ENCODE data around the gene RELL1. TPM values are rescaled to one million over a fixed set of nuclear protein-coding genes. Genes with fewer than 3 reads are reported as not detected.

The RELL1 gene
- polyA plus RNA-seq, 1 donor from 2014 or later: 0.47 TPM

DNA sequence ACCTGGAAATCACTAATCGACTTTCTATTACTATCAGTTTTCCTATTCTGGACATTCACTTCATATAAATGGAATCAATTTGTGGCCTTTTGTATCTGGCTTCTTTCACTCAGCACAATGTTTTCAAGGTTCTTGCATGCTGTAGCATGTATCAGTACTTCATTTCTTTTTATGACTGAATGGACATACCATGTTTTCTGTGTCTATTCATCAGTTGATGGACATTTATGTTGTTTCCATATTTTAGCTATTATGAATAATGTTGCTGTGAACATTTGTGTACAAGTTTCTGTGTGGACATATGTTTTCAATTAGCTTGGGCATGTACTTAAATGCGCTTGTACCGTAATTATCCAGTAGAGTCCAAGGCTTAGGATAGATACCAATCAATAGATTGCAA, 19.9 kb upstream of the RELL1 start:
- TF ChIP-seq SMC3 (conservative IDR thresholded peaks at IDR 0.05; ENCODE audit: poor library complexity) (no peak), MXI1 (conservative IDR thresholded peaks at IDR 0.05; ENCODE audit: poor library complexity, severe bottlenecking) (no peak), EP300 (conservative IDR thresholded peaks at IDR 0.05; ENCODE audit: poor library complexity, severe bottlenecking) (no peak), RAD21 (conservative IDR thresholded peaks at IDR 0.05) (no peak), TAF1 (IDR thresholded peaks at IDR 0.05; ENCODE audit: low read depth) (no peak), EZH2 (IDR thresholded peaks at IDR 0.05; ENCODE audit: borderline replicate concordance, insufficient read depth, low read length, poor library complexity, severe bottlenecking) (no peak), POLR2AphosphoS5 (IDR thresholded peaks at IDR 0.05) (no peak)
- TF ChIP-seq, protein P1, sequence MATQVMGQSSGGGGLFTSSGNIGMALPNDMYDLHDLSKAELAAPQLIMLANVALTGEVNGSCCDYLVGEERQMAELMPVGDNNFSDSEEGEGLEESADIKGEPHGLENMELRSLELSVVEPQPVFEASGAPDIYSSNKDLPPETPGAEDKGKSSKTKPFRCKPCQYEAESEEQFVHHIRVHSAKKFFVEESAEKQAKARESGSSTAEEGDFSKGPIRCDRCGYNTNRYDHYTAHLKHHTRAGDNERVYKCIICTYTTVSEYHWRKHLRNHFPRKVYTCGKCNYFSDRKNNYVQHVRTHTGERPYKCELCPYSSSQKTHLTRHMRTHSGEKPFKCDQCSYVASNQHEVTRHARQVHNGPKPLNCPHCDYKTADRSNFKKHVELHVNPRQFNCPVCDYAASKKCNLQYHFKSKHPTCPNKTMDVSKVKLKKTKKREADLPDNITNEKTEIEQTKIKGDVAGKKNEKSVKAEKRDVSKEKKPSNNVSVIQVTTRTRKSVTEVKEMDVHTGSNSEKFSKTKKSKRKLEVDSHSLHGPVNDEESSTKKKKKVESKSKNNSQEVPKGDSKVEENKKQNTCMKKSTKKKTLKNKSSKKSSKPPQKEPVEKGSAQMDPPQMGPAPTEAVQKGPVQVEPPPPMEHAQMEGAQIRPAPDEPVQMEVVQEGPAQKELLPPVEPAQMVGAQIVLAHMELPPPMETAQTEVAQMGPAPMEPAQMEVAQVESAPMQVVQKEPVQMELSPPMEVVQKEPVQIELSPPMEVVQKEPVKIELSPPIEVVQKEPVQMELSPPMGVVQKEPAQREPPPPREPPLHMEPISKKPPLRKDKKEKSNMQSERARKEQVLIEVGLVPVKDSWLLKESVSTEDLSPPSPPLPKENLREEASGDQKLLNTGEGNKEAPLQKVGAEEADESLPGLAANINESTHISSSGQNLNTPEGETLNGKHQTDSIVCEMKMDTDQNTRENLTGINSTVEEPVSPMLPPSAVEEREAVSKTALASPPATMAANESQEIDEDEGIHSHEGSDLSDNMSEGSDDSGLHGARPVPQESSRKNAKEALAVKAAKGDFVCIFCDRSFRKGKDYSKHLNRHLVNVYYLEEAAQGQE (IDR thresholded peaks at IDR 0.05; ENCODE audit: borderline replicate concordance): no peak
- TF ChIP-seq, protein P2, sequence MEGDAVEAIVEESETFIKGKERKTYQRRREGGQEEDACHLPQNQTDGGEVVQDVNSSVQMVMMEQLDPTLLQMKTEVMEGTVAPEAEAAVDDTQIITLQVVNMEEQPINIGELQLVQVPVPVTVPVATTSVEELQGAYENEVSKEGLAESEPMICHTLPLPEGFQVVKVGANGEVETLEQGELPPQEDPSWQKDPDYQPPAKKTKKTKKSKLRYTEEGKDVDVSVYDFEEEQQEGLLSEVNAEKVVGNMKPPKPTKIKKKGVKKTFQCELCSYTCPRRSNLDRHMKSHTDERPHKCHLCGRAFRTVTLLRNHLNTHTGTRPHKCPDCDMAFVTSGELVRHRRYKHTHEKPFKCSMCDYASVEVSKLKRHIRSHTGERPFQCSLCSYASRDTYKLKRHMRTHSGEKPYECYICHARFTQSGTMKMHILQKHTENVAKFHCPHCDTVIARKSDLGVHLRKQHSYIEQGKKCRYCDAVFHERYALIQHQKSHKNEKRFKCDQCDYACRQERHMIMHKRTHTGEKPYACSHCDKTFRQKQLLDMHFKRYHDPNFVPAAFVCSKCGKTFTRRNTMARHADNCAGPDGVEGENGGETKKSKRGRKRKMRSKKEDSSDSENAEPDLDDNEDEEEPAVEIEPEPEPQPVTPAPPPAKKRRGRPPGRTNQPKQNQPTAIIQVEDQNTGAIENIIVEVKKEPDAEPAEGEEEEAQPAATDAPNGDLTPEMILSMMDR (IDR thresholded peaks at IDR 0.05; ENCODE audit: poor library complexity, severe bottlenecking): no peak
- no peaks in the 10 kb centered on the region for H3F3A ChIP-seq (ENCODE audit: insufficient read depth, low read length, poor library complexity, severe bottlenecking)

DNA sequence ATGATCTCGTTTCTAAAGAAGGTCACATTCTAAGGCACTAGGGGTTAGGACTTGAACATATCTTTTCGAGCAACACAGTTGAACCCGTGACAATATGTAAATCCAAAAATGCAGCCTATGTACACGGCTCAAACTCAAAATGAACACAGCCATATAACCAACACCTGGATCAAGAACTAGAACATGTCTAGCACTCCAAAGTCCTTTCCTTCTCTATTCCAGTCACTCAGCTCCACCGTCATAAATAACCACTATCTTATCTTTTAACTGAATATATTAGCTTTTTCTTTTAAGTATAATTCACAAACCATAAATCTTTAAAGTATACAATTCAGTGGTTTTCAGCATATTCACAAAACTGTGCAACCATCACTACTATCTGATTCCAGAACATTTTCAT, 19.4 kb upstream of the RELL1 start:
- no peak overlapping the region for H3K27ac ChIP-seq (ENCODE audit: low read length)
- no peaks in the 10 kb centered on the region for H4K20me1 ChIP-seq (ENCODE audit: insufficient read depth)
- TF ChIP-seq SMC3 (conservative IDR thresholded peaks at IDR 0.05; ENCODE audit: poor library complexity) (no peak), EP300 (conservative IDR thresholded peaks at IDR 0.05; ENCODE audit: poor library complexity, severe bottlenecking) (no peak), MXI1 (conservative IDR thresholded peaks at IDR 0.05; ENCODE audit: poor library complexity, severe bottlenecking) (no peak), POLR2AphosphoS5 (IDR thresholded peaks at IDR 0.05) (no peak), RAD21 (conservative IDR thresholded peaks at IDR 0.05) (no peak), TAF1 (IDR thresholded peaks at IDR 0.05; ENCODE audit: low read depth) (no peak), EZH2 (IDR thresholded peaks at IDR 0.05; ENCODE audit: borderline replicate concordance, insufficient read depth, low read length, poor library complexity, severe bottlenecking) (no peak)
- TF ChIP-seq, protein P1 (IDR thresholded peaks at IDR 0.05; ENCODE audit: borderline replicate concordance): no peak
- TF ChIP-seq, protein P2 (IDR thresholded peaks at IDR 0.05; ENCODE audit: poor library complexity, severe bottlenecking): no peak
- H2AFZ ChIP-seq (ENCODE audit: low read depth, low read length): no peak overlapping the region
- no peaks in the 10 kb centered on the region for H3K79me2 ChIP-seq (replicated peaks; ENCODE audit: insufficient read depth, low read length)
- no peaks in the 10 kb centered on the region for H3K27me3 ChIP-seq (ENCODE audit: insufficient read depth, low read depth, low read length)
- no peaks in the 10 kb centered on the region for H3K9me2 ChIP-seq (ENCODE audit: insufficient read depth, low read length)
- H3K36me3 ChIP-seq (ENCODE audit: insufficient read depth, low read length): no peaks in the 10 kb centered on the region
- no peak overlapping the region for H3K4me2 ChIP-seq (ENCODE audit: low read length)
- H3K9ac ChIP-seq (ENCODE audit: low read length): no peak overlapping the region
- H3K4me3 ChIP-seq (ENCODE audit: low read length): no peak overlapping the region
- no peaks in the 10 kb centered on the region for H3F3A ChIP-seq (ENCODE audit: insufficient read depth, low read length, poor library complexity, severe bottlenecking)
- no peaks in the 10 kb centered on the region for H3K9me3 ChIP-seq (ENCODE audit: low read length)

More for the DNA sequence above, 19.9 kb upstream of the RELL1 start:
- Histone ChIP-seq H3K4me3 (ENCODE audit: low read length) (no peak overlapping the region), H4K20me1 (ENCODE audit: insufficient read depth) (no peaks in the 10 kb centered on the region), H3K9ac (ENCODE audit: low read length) (no peak overlapping the region), H2AFZ (ENCODE audit: low read depth, low read length) (no peak overlapping the region), H3K9me3 (ENCODE audit: low read length) (no peaks in the 10 kb centered on the region), H3K4me2 (ENCODE audit: low read length) (no peak overlapping the region), H3K27me3 (ENCODE audit: insufficient read depth, low read depth, low read length) (no peaks in the 10 kb centered on the region), H3K27ac (ENCODE audit: low read length) (no peak overlapping the region), H3K9me2 (ENCODE audit: insufficient read depth, low read length) (no peaks in the 10 kb centered on the region), H3K36me3 (ENCODE audit: insufficient read depth, low read length) (no peaks in the 10 kb centered on the region), H3K79me2 (replicated peaks; ENCODE audit: insufficient read depth, low read length) (no peaks in the 10 kb centered on the region)

Data from neural cell (in vitro differentiated cells).